ENCODE results near the gene SLC16A2.

Gene SLC16A2

GRCh38 chrX:74545880-74546523 is 124.7 kb downstream of the SLC16A2 start:
- DNase-seq: no peak

GRCh38 chrX:74546984-74547383 is 125.7 kb downstream of the SLC16A2 start:
- DNase-seq: no peak

- peak; percentile 84 for DNase-seq
These were observed 129.1 kb downstream of the SLC16A2 start for GRCh38 chrX:74550295-74550802.

- no peak for DNase-seq
These were observed 130.6 kb downstream of the SLC16A2 start for GRCh38 chrX:74551934-74552333.

GRCh38 chrX:74557378-74557777 is 136.1 kb downstream of the SLC16A2 start:
- no peak for DNase-seq

- DNase-seq: no peak
These were observed 156.8 kb downstream of the SLC16A2 start for GRCh38 chrX:74578137-74578536.

GRCh38 chrX:74579597-74580198 is 158.4 kb downstream of the SLC16A2 start:
- no peak for DNase-seq
